ENCODE data around the gene CSK. TPM values are rescaled to one million over a fixed set of nuclear protein-coding genes. Genes with fewer than 3 reads are reported as not detected.

The CSK gene
- total and polyA plus RNA-seq, 2 of the 8 experiments (the other 6 are each of a cell fraction or from before 2014, with no cell fraction given), result 13.7 to 50.2 TPM

GRCh38 chr15:74762791-74763150 is 19.1 kb upstream of the CSK start:
- Histone ChIP-seq H3K79me1 (ENCODE audit: low read depth, low read length) (no peaks in the 10 kb centered on the region), H3K18ac (ENCODE audit: extremely low read depth, low read length) (peak overlapping the region; percentile 24; the same call in 1 of the 2 replicates), H3K14ac (ENCODE audit: insufficient read length) (no peak overlapping the region), H2AFZ (ENCODE audit: low read length) (no peak overlapping the region; the same call in 1 of the 2 replicates), H3K9ac (replicated peaks in 1 of 4; ENCODE audit: extremely low read depth in 1 of 4, low read depth in 3 of 4, low read length in 3 of 4) (no peak overlapping the region), H3K4me3 (ENCODE audit: extremely low read depth in 1 of 4, insufficient read depth in 2 of 4, low read depth in 3 of 4, low read length in 4 of 4) (no peak overlapping the region), H2BK5ac (ENCODE audit: low read depth, low read length) (0 out of 2 replicates have a peak overlapping the region, but pooled peaks have one; percentile 78), H2BK12ac (ENCODE audit: low read depth, low read length) (no peak overlapping the region), H4K8ac (ENCODE audit: extremely low read depth, insufficient read depth, low read length) (peak overlapping the region; percentile 9; the same call in 1 of the 2 replicates), H3K27me3 (replicated peaks in 1 of 4; ENCODE audit: control insufficient read depth in 3 of 4, extremely low read depth in 1 of 4, insufficient read depth in 3 of 4, low read length in 3 of 4) (no peaks in the 10 kb centered on the region; a peak in 1 of 7 replicates), H4K20me1 (replicated peaks in 1 of 2; ENCODE audit: control insufficient read depth in 1 of 2, insufficient read depth in 2 of 2, low read length in 2 of 2) (no peaks in the 10 kb centered on the region), H3K23me2 (ENCODE audit: low read depth, low read length) (no peaks in the 10 kb centered on the region; the same call in 1 of the 2 replicates), H3K56ac (replicated peaks; ENCODE audit: insufficient read length, low read depth, low read length) (no peak overlapping the region), H3K79me2 (ENCODE audit: control insufficient read depth in 1 of 2, insufficient read depth in 2 of 2, low read length in 2 of 2) (no peaks in the 10 kb centered on the region), H3K27ac (ENCODE audit: low read depth, low read length) (no peak overlapping the region), H2BK120ac (replicated peaks; ENCODE audit: low read depth, low read length) (no peak overlapping the region), H3K4ac (replicated peaks; ENCODE audit: insufficient read length, low read depth, low read length) (no peak overlapping the region), H4K5ac (ENCODE audit: insufficient read length, low read depth, low read length) (no peak overlapping the region), H2AK5ac (ENCODE audit: low read depth, low read length) (no peak overlapping the region), H4K91ac (replicated peaks; ENCODE audit: insufficient read length, low read length) (no peak overlapping the region), H3K4me1 (replicated peaks in 1 of 4; ENCODE audit: control insufficient read depth in 3 of 4, insufficient read depth in 4 of 4, low read length in 3 of 4) (peaks cover 0 to 7% (median 3%) of the 10 kb centered on the region in 4 experiments; a peak in 4 of 7 replicates), H2BK15ac (ENCODE audit: low read length) (no peak overlapping the region), H3K23ac (ENCODE audit: insufficient read length) (no peak overlapping the region), H3K9me3 (ENCODE audit: insufficient read depth in 2 of 2, low read depth in 1 of 2, low read length in 1 of 2) (no peaks in the 10 kb centered on the region), H3K4me2 (ENCODE audit: insufficient read depth in 1 of 2, low read depth in 2 of 2, low read length in 2 of 2) (no peak overlapping the region), H2BK20ac (ENCODE audit: low read length) (no peak overlapping the region), H3K36me3 (ENCODE audit: control insufficient read depth in 2 of 4, insufficient read depth in 4 of 4, low read length in 3 of 4) (no peaks in the 10 kb centered on the region)
- no peak for FAIRE-seq
- 86% methylated on average over 5 of the region's 6 CpGs; no CpG with 5 or more reads in 1 of the 2 experiments for WGBS, 2 experiments (ENCODE audit: extremely low coverage in 1 of 2, insufficient coverage in 1 of 2, insufficient read length in 1 of 2, insufficient replicate concordance in 2 of 2, low coverage in 1 of 2, low lambda C conversion rate in 2 of 2, missing lambda C conversion rate in 1 of 2)
- no peak for DNase-seq (ENCODE audit: low read depth in 1 of 2, low spot score in 2 of 2)
- POLR2A ChIA-PET (ENCODE audit: partially characterized antibody), result interaction anchor here (0.5 to 5.9 kb wide), 16 partner anchors 8 to 147 kb away, joined by 3 to 81 read pairs (median 3); partner anchors contain the start of genes CLK3 and CYP1A1
- CTCF ChIA-PET (ENCODE audit: partially characterized antibody), result interaction anchor here (1.0 to 53.7 kb wide), 10 partner anchors 10 to 545 kb away, joined by 3 to 1439 read pairs (median 4); partner anchors contain the start of genes CLK3 and CYP1A2
- TF ChIP-seq EZH2 (IDR thresholded peaks at IDR 0.05; ENCODE audit: low read depth, low read length, severe bottlenecking) (no peak), BCL11A (IDR thresholded peaks at IDR 0.05; ENCODE audit: low read depth in 2 of 2, low read length in 2 of 2) (no peak), CTCF (IDR thresholded peaks at IDR 0.05; ENCODE audit: control extremely low read depth in 1 of 3, insufficient read depth in 1 of 3, low read depth in 1 of 3, low read length in 3 of 3) (no peak), CHD2 (IDR thresholded peaks at IDR 0.05; ENCODE audit: low read length) (no peak), ZNF274 (IDR thresholded peaks at IDR 0.05; ENCODE audit: borderline replicate concordance, extremely low read depth, low read length) (no peak), GABPA (IDR thresholded peaks at IDR 0.05; ENCODE audit: borderline replicate concordance, insufficient read depth, low read length) (no peak), PHF8 (conservative IDR thresholded peaks at IDR 0.05; ENCODE audit: low read depth, low read length) (no peak), ATF3 (IDR thresholded peaks at IDR 0.05; ENCODE audit: insufficient read depth, low read depth, low read length) (no peak), CHD1 (IDR thresholded peaks at IDR 0.05; ENCODE audit: low read depth, low read length) (no peak), RXRA (IDR thresholded peaks at IDR 0.05; ENCODE audit: insufficient read depth, low read depth, low read length) (no peak)
